DOHH2 (cell line): ENCODE measurements around the gene SPTLC1.
"Not testable (repeated sequence)": the region's sequence is repeated elsewhere in the genome, so short reads cannot be mapped to it uniquely, and the experiment has no call there.

Source experiments
- CTCF ChIP-seq: fragments of 200-600 bp; sonication (generic); IDR thresholded peaks from one replicate; pipeline ENCODE4 v1.5.1; 2014; ENCODE audit warnings: antibody characterized with exemption, mild to moderate bottlenecking, low read depth, low read length; ENCODE audit not compliant: poor library complexity, severe bottlenecking
- EZH2phosphoT487 ChIP-seq: fragments of 200-600 bp; sonication (generic); IDR thresholded peaks from 2 replicates; pipeline ENCODE4 v1.6.1; 2017; ENCODE audit warnings: borderline replicate concordance, mild to moderate bottlenecking, antibody characterized with exemption, low read length, moderate library complexity, mixed read lengths

GRCh38 chr9:92132913-92133312, 17.7 kb upstream of the SPTLC1 start:
- not testable (repeated sequence) for TF ChIP-seq CTCF, EZH2phosphoT487
